Kidney capillary endothelial cell (primary cell): ENCODE results near the gene DENND6B.
"Not testable (repeated sequence)": the region's sequence is repeated elsewhere in the genome, so short reads cannot be mapped to it uniquely, and the experiment has no call there.

Source experiments
- DNase-seq: peaks from one replicate; pipeline ENCODE4 v3.0.0-alpha.2; 2018; ENCODE audit warnings: low spot score

DENND6B gene, protein sequence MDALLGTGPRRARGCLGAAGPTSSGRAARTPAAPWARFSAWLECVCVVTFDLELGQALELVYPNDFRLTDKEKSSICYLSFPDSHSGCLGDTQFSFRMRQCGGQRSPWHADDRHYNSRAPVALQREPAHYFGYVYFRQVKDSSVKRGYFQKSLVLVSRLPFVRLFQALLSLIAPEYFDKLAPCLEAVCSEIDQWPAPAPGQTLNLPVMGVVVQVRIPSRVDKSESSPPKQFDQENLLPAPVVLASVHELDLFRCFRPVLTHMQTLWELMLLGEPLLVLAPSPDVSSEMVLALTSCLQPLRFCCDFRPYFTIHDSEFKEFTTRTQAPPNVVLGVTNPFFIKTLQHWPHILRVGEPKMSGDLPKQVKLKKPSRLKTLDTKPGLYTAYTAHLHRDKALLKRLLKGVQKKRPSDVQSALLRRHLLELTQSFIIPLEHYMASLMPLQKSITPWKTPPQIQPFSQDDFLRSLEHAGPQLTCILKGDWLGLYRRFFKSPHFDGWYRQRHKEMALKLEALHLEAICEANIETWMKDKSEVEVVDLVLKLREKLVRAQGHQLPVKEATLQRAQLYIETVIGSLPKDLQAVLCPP

DNA sequence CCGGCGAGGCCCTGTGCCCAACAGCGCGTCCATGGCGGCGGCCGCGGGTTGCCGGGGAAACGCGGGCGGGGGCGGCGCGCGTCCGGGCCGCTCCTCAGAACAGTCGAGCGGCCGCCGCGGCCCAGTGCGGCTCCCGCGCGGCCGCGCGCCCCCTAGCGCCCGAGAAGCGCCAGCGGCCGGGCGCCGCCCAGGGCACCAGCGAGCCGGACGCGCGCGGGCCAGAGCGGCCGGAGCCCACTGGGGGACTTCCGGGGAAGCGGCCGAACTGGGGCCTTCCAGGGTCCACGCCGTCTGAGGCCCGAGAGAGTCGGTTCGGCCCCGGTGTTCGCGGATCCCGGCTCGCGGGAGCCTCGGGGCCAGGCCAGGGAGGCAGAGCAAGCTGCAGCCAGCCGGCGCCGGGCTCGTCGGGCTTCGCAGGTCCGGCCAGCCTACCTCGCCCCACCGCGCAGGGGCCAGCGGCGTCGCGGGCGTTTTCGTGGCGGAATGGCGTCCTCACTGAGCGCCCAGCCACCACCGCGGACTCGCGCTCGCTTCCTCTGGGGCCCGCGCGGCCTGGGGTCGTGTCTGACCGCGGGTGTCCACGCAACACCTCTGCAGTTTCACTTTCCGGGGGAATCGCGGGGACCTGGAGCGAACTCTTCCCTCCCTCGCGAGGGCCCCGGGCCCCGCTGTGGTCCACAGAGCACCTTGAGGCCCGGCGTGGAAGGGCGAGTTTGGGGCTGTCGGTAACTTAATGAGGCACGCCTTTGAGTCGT, at the start of gene DENND6B:
Gene DENND6B, minus strand, starts transcription at position 57 of the 755 bp plus-strand sequence. Its CDS starts 24 bp downstream, at position 33.
- DNase-seq = peak; percentile 82

GRCh38 chr22:50376085-50376651, 49.4 kb upstream of the DENND6B start:
- no peak for DNase-seq

- no peak for DNase-seq
Observed at GRCh38 chr22:50371101-50371648, 44.4 kb upstream of the DENND6B start.

DNA sequence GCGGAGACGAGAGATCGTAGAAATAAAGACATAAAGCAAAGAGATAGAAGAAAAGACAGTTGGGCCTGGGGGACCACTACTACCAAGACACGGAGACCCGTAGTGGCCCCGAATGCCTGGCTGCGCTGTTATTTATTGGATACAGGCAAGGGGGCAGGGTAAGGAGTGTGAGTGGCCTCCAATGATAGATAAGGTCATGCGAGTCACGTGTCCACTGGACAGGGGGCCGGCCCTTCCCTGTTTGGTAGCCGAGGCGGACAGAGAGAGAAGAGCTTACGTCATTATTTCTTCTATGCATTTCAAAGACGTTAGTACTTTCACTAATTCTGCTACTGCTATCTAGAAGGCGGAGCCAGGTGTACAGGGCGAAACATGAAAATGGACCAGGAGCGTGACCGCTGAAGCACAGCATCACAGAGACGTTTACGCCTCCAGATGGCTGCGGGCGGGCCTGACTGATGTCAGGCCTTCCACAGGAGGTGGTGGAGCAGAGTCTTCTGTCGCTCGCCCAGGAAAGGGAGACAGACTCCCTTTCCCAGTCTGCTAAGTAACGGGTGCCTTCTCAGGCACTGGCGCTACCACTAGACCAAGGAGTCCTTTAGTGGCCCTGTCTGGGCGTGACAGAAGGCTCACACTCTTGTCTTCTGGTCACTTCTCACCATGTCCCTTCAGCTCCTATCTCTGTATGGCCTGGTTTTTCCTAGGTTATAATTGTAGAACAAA, 41.1 kb upstream of the DENND6B start:
- DNase-seq = no peak

DNA sequence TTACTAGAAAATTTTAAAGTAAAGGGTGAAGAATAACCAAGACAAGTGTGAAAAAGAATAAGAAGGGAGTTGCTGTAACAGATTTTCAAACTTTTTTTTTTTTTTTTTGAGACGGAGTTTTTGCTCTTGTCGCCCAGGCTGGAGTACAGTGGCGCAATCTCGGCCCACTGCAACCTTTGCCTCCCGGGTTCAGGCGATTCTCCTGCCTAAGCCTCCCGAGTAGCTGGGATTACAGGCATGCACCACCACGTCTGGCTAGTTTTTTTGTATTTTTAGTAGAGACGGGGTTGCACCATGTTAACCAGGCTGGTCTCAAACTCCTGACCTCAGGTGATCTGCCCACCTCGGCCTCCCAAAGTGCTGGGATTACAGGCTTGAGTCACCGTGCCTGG, 37.0 kb upstream of the DENND6B start:
- DNase-seq = not testable (repeated sequence)

- DNase-seq = no peak
Observed at GRCh38 chr22:50363166-50363802, 36.5 kb upstream of the DENND6B start.

DNA sequence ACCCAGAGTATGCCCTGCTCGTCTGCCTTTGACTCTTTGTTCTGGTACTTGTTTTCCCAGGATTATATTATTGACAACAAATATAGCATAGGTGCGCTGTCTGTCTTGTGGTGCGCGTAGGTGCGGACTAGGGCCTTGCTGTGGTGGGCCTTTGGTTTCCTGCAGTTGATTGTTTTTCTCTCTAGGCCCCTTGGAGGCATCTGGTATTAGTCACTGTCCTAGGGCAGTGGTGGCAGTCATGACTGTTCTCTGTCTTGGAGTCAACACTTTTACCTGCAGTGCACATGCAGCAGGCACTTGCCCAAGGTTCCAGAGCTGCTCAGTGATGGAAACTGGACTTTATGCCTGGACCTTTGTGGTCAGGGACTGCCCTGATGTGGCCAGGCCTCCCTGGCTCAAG, 34.9 kb upstream of the DENND6B start:
- DNase-seq = no peak

- no peak for DNase-seq
Observed at GRCh38 chr22:50361222-50361621, 34.4 kb upstream of the DENND6B start.

- DNase-seq = no peak
Observed at GRCh38 chr22:50360578-50360977, 33.8 kb upstream of the DENND6B start.

GRCh38 chr22:50357756-50358155, 30.9 kb upstream of the DENND6B start:
- DNase-seq = no peak

DNA sequence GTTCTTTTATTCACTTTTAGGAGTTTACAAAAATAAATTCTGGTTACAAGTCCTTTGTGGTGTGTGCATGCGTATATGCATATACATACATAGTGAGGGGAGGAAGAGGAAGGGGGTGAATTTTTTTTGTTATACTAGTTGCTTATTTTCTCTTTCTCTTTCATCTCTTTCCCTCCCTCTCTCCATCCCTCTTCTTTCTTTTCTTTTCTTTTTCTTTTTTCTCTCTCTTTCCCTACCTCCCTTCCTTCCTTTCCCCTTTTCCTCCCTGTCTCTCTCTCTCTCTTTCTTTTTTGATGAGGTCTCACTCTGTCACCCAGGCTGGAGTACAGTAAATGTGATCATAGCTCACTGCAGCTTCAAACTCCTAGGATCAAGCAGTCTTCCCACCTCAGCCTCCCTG, 30.4 kb upstream of the DENND6B start:
- DNase-seq = no peak

DNA sequence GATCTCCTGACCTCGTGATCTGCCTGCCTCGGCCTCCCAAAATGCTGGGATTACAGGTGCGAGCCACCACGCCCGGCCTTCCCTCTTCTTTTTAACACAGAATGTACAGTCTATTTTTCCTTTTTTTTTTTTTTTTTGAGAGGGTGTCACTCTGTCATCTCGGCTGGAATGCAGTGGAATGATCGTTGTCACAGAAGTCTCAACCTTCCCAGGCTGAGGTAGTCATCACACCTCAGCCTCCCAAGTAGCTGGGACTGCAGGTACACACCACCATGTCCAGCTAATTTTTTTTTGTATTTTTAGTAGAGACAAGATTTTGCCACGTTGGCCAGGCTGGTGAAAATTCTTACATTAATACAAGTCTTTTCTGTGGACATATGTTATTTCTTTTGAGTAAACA, 29.4 kb upstream of the DENND6B start:
- DNase-seq = no peak

DNA sequence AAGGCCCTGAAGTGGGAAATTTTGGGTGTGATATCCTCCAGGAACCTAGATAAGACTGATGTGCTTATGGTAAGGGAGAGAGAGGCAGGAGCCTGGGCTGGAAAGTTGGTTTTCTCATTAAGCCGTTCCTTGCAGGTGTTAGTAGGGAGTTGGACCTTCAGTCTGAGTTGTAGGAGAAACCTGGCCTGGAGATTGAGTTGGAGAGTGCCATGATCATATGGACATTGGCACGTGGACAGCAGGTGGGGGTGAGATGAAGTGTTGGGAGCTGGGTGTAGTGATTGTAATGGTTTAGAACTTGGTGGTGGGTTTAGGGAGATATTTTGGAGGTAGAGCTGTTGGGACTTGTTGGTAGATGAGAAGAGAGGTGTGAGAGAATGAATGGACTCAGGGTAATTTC, 21.2 kb upstream of the DENND6B start:
- no peak for DNase-seq

- no peak for DNase-seq
Observed at GRCh38 chr22:50347157-50347556, 20.3 kb upstream of the DENND6B start.

DNA sequence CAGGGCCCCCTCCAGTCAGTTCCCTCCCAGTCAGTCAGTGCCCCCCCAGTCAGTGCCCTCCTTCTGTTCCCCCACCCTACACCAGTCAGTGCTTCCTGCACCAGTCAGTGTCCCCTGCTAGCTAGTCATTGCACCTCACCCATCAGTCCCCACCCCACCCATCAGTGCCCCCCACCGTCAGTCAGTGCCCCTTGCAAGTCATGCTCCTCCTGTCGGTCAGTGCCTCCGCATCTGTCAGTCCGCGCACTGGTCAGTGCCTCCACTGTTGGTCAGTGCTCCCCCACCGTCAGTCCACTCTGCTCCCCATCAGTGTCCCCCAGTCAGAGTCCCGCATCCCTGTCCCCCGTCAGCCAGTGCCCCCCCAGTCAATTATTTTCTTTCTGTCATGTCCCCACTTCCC, 19.7 kb upstream of the DENND6B start:
- no peak for DNase-seq

DNA sequence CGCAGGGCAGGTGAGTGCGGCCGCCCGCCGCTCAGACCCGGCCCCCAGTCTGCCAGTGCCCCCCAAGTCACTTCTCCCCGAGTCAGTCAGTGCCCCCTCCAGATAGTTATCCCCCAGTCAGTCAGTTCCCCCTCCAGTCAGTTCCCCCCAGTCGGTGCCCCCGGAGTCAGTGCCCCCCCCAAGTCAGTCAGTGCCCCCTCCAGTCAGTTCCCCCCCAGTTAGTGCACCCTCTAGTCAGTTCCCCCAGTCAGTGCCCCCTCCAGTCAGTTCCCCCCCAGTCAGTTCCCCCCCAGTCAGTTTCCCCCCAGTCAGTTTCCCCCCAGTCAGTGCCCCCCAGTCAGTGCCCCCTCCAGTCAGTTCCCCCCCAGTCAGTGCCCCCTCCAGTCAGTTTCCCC, 16.7 kb upstream of the DENND6B start:
- DNase-seq = no peak

DNA sequence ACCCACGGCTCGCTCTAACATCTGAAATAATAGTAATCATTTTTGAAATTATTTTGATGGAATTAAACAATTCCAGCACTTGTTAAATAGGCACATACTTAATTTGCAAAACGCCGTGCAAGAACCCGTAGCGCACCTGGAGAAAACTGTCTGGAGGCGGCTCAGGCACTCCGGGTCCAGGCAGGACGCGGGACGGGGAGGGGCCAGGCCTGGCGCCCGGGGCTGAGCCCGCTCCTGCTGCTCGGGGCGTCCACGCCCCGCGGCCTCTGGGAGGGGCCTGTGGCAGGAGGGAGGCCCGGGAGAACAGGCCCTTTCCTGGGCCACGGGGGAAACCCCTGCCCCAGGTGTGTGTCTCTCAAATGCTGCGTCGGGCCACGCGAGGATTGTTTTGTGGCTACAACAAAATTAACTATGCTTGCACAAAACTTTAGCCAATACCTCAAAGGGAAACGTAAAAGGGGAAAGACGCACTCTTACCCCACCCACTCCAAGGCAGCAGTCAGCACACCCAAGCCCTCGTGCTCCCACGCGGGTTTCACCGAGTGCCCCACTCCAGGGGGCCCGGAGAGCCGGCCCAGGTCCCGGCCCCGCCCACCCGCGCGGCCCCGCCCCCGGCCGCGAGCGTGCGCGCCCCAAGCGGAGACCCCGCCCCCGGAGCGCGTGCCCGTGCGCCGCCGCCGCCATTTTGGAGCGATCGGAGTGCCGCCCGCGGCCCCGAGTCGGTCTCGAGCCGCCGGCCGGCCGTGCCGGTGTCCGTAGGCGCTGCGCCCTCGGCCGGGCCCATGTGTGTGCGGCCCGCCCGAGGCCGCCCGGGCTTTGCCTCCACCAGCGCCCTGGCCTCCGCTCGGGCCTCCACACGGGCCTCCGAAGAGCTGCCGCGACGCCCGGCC, 16.1 kb upstream of the DENND6B start, which contains the start of gene PPP6R2:
Gene PPP6R2, plus strand, starts transcription at position 677 of the 890 bp plus-strand sequence. CDS start 50,582 bp downstream, outside the sequence.
- DNase-seq = peak; percentile 66

- peak; percentile 81 for DNase-seq
Observed at GRCh38 chr22:50341977-50342650, 15.3 kb upstream of the DENND6B start.
